GM23338 (cell line): ENCODE measurements around the gene SLC25A42.

ENCODE experiments used
- CTCF ChIP-seq, 2 experiments: fragments of 200-600 bp in 1 of 2; sonication (generic) in 1 of 2; conservative IDR thresholded peaks; 2 replicates each; pipeline versions ENCODE4 v1.5.1 to v1.6.1; 2016 to 2017; ENCODE audit warnings: antibody characterized with exemption in 2 of 2, low read depth in 2 of 2, mild to moderate bottlenecking in 2 of 2, moderate library complexity in 1 of 2
- EZH2 ChIP-seq: fragments of 200-600 bp; sonication (generic); IDR thresholded peaks from one replicate; pipeline ENCODE4 v1.8.0; 2017; ENCODE audit warnings: antibody characterized with exemption, mild to moderate bottlenecking, low read depth; ENCODE audit not compliant: unreplicated experiment
- NANOG ChIP-seq: IDR thresholded peaks from 2 replicates; pipeline ENCODE4 v1.6.1; 2016; ENCODE audit warnings: antibody characterized with exemption, borderline replicate concordance
- POLR2AphosphoS5 ChIP-seq: IDR thresholded peaks from 2 replicates; pipeline ENCODE4 v1.6.1; 2016; ENCODE audit warnings: antibody characterized with exemption, low read depth
- REST ChIP-seq: IDR thresholded peaks from one replicate; pipeline ENCODE4 v1.6.1; 2018; ENCODE audit warnings: antibody characterized with exemption; ENCODE audit not compliant: unreplicated experiment
- ZNF114 ChIP-seq: fragments of 250-450 bp; sonication (Bioruptor Pico); IDR thresholded peaks from 2 replicates; pipeline ENCODE4 v1.5.0; 2020; ENCODE audit warnings: mild to moderate bottlenecking, moderate library complexity
- TF ChIP-seq, protein P1 (sequence below): IDR thresholded peaks from 2 replicates; pipeline ENCODE4 v1.6.1; 2016; ENCODE audit warnings: antibody characterized with exemption

GRCh38 chr19:19122902-19123301 is 59.1 kb downstream of the SLC25A42 start:
- no peak for TF ChIP-seq CTCF (conservative IDR thresholded peaks at IDR 0.05; ENCODE audit: low read depth in 2 of 2)
- TF ChIP-seq EZH2: no peak
- TF ChIP-seq POLR2AphosphoS5: no peak
- TF ChIP-seq ZNF114 (CRISPR knock-in tag): no peak
- no peak for TF ChIP-seq NANOG
- TF ChIP-seq, protein P1, sequence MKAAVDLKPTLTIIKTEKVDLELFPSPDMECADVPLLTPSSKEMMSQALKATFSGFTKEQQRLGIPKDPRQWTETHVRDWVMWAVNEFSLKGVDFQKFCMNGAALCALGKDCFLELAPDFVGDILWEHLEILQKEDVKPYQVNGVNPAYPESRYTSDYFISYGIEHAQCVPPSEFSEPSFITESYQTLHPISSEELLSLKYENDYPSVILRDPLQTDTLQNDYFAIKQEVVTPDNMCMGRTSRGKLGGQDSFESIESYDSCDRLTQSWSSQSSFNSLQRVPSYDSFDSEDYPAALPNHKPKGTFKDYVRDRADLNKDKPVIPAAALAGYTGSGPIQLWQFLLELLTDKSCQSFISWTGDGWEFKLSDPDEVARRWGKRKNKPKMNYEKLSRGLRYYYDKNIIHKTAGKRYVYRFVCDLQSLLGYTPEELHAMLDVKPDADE: no peak
- no peak for TF ChIP-seq REST
